RWPE1 (cell line): ENCODE measurements around the gene SAAL1.

Experiments used
- CTCF ChIA-PET: fragments of 350-600 bp; sonication (Branson Sonifier 250); formaldehyde crosslinking; extraction: SDS; loops from one replicate; lab custom pipeline; 2021; lab: Yijun Ruan, JAX
- POLR2A ChIA-PET: fragments of 400-600 bp; formaldehyde crosslinking; extraction: SDS; loops from one replicate; lab custom pipeline; 2020; ENCODE audit warnings: antibody characterized with exemption; ENCODE audit not compliant: low non-redundant PET; lab: Yijun Ruan, JAX
- DNase-seq: peaks from one replicate; pipeline ENCODE4 v3.0.0; 2012; ENCODE audit warnings: low spot score
- H3K27ac ChIP-seq: fragments of 450-650 bp; 2 replicates; pipeline ENCODE4 v1.5.1; 2017
- CTCF ChIP-seq: fragments of 450-650 bp; conservative IDR thresholded peaks from 2 replicates; pipeline ENCODE4 v1.5.1; 2017; ENCODE audit warnings: low read depth, mild to moderate bottlenecking

Gene SAAL1

GRCh38 chr11:18071098-18071705, 34.7 kb downstream of the SAAL1 start:
- DNase-seq: no peak
- POLR2A ChIA-PET: no interaction called here
- CTCF ChIA-PET: no interaction called here
- no peak for TF ChIP-seq CTCF
- no peak overlapping the region for H3K27ac ChIP-seq

- ChIA-PET POLR2A (no interaction called here), CTCF (interaction anchor here (0.6 kb wide), 1 partner anchor 681 kb away, joined by 6 read pairs; no protein-coding TSS in a partner anchor)
- no peak for DNase-seq
- no peak for TF ChIP-seq CTCF
- no peak overlapping the region for H3K27ac ChIP-seq
Measured at GRCh38 chr11:18067372-18067771, 38.5 kb downstream of the SAAL1 start.

DNA sequence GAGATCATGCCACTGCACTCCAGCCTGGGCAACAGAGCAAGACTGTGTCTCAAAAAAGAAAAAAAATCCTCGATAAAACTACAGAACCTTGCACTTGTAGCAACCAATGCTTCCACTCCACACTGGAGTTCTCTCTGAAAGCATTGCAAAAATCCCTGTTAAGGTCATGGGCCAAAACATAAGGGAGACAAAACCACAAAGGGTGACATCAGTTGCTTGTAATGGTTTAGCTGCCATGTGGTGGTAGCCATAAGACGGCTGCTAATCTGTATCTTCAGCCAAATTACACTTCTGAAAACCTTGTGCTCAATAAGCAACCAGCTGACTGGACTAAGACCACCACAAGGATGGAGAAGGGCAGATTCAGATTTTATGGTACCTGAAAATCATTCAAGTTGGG, 39.3 kb downstream of the SAAL1 start:
- ChIA-PET POLR2A (no interaction called here), CTCF (no interaction called here)
- no peak overlapping the region for H3K27ac ChIP-seq
- TF ChIP-seq CTCF: no peak
- DNase-seq: no peak

GRCh38 chr11:18065572-18065971, 40.3 kb downstream of the SAAL1 start:
- ChIA-PET CTCF (no interaction called here), POLR2A (no interaction called here)
- TF ChIP-seq CTCF: no peak
- no peak overlapping the region for H3K27ac ChIP-seq
- DNase-seq: peak; percentile 18

GRCh38 chr11:18064450-18065054, 41.3 kb downstream of the SAAL1 start:
- ChIA-PET POLR2A (no interaction called here), CTCF (interaction anchor here (0.5 kb wide), 1 partner anchor 63 kb away, joined by 4 read pairs; no protein-coding TSS in a partner anchor)
- TF ChIP-seq CTCF: no peak
- no peak for DNase-seq
- no peak overlapping the region for H3K27ac ChIP-seq

DNA sequence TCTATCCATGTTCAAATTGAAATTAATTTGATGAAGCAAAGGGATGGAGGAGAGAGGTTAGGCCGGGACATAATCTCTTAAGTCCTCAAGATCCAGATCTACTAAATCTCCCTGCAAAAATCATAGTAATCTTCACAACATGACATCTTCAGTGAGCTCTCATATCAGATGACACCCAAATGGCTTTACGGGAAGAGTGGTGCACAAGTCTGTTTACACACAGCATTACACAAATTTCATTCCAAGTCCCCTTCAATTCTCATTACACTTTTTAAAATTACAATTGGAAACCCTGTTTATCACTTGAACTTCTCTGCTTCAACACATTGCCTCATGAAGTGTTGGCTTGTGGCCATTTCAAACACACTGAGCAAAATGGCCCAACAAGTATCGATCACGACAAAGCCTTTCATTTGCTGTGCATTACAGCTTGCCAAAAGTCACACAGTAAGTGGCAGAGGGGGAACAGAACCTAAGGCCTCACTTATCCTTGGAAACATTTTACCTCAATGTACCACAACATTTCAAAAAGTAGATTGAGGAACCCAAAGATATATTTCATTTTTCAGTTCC, 41.9 kb downstream of the SAAL1 start:
- ChIA-PET POLR2A (no interaction called here), CTCF (no interaction called here)
- no peak for DNase-seq
- no peak overlapping the region for H3K27ac ChIP-seq
- TF ChIP-seq CTCF: no peak
